ENCODE data around the gene SBNO1. TPM values are rescaled to one million over a fixed set of nuclear protein-coding genes. Genes with fewer than 3 reads are reported as not detected.

Gene SBNO1
- total and polyA plus RNA-seq, 2 experiments from 2014 or later, result 17.6 to 23.6 TPM

DNA sequence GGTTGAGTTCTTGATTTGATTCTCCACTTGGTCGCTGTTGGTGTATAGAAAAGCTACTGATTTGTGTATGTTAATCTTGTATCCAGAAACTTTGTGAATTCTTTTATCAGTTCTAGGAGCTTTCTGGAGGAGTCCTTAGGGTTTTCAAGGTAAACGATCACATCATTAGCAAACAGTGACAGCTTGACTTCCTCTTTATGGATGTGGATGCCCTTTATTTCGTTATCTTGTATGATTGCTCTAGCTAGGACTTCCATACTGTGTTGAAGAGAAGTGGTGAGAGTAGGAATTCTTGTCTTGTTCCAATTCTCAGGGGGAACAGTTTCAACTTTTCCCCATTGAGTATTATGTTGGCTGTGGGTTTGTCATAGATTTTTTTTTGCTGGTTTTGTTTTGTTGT, 119.0 kb downstream of the SBNO1 start:
- Histone ChIP-seq H3K36me3 (ENCODE audit: low read depth) (no peaks in the 10 kb centered on the region; the same call in 1 of the 2 replicates), H3K79me2 (ENCODE audit: insufficient read depth) (peaks cover 60% of the 10 kb centered on the region), H3K9ac (no peak overlapping the region), H3K4me1 (ENCODE audit: insufficient read depth) (no peaks in the 10 kb centered on the region), H3K9me3 (ENCODE audit: low read depth) (no peaks in the 10 kb centered on the region), H2AFZ (no peak overlapping the region), H3K27ac (no peak overlapping the region), H3K9me2 (ENCODE audit: insufficient read depth) (no peaks in the 10 kb centered on the region), H3K4me3 (no peak overlapping the region), H3K4me2 (ENCODE audit: unreplicated experiment) (no peak overlapping the region), H4K20me1 (ENCODE audit: insufficient read depth) (no peaks in the 10 kb centered on the region), H3K27me3 (replicated peaks; ENCODE audit: insufficient read depth) (no peaks in the 10 kb centered on the region), H3F3A (ENCODE audit: insufficient read depth) (no peaks in the 10 kb centered on the region; the same call in 1 of the 2 replicates)
- in situ Hi-C loops (cut with MboI), result loop anchor here (25.0 kb wide), 1 partner anchor 383 kb away; no protein-coding TSS in a partner anchor
- DNase-seq, result no peak
- TF ChIP-seq EZH2 (IDR thresholded peaks at IDR 0.05; ENCODE audit: insufficient read depth, poor library complexity, severe bottlenecking) (no peak), EZH2phosphoT487 (IDR thresholded peaks at IDR 0.05; ENCODE audit: insufficient read depth, low read depth) (no peak)
- 95 to 98% methylated on average over 3 of the region's 3 CpGs for WGBS, 2 experiments (ENCODE audit: low coverage in 1 of 2, low lambda C conversion rate in 2 of 2, missing lambda C conversion rate in 2 of 2)

- no peak for DNase-seq
- no peaks in the 10 kb centered on the region; the same call in 1 of the 2 replicates for H3K36me3 ChIP-seq (ENCODE audit: low read depth)
- TF ChIP-seq EZH2 (IDR thresholded peaks at IDR 0.05; ENCODE audit: insufficient read depth, poor library complexity, severe bottlenecking), result no peak
- no peak for TF ChIP-seq EZH2phosphoT487 (IDR thresholded peaks at IDR 0.05; ENCODE audit: insufficient read depth, low read depth)
- no peak overlapping the region for H3K4me3 ChIP-seq
- no peak overlapping the region for H3K9ac ChIP-seq
- H3K4me2 ChIP-seq (ENCODE audit: unreplicated experiment), result no peak overlapping the region
- H3F3A ChIP-seq (ENCODE audit: insufficient read depth), result no peaks in the 10 kb centered on the region; the same call in 1 of the 2 replicates
- no peaks in the 10 kb centered on the region for H3K9me2 ChIP-seq (ENCODE audit: insufficient read depth)
- H3K79me2 ChIP-seq (ENCODE audit: insufficient read depth), result peaks cover 51% of the 10 kb centered on the region
- 70 to 74% methylated on average over 7 of the region's 7 CpGs for WGBS, 2 experiments (ENCODE audit: low coverage in 1 of 2, low lambda C conversion rate in 2 of 2, missing lambda C conversion rate in 2 of 2)
- H3K27me3 ChIP-seq (replicated peaks; ENCODE audit: insufficient read depth), result no peaks in the 10 kb centered on the region
- H4K20me1 ChIP-seq (ENCODE audit: insufficient read depth), result no peaks in the 10 kb centered on the region
- H3K27ac ChIP-seq, result no peak overlapping the region
- no peak overlapping the region for H2AFZ ChIP-seq
- H3K9me3 ChIP-seq (ENCODE audit: low read depth), result no peaks in the 10 kb centered on the region
- no peaks in the 10 kb centered on the region for H3K4me1 ChIP-seq (ENCODE audit: insufficient read depth)
- in situ Hi-C loops (cut with MboI), result loop anchor here (25.0 kb wide), 1 partner anchor 381 kb away; no protein-coding TSS in a partner anchor
These were observed 120.9 kb downstream of the SBNO1 start for GRCh38 chr12:123243671-123244262.

DNA sequence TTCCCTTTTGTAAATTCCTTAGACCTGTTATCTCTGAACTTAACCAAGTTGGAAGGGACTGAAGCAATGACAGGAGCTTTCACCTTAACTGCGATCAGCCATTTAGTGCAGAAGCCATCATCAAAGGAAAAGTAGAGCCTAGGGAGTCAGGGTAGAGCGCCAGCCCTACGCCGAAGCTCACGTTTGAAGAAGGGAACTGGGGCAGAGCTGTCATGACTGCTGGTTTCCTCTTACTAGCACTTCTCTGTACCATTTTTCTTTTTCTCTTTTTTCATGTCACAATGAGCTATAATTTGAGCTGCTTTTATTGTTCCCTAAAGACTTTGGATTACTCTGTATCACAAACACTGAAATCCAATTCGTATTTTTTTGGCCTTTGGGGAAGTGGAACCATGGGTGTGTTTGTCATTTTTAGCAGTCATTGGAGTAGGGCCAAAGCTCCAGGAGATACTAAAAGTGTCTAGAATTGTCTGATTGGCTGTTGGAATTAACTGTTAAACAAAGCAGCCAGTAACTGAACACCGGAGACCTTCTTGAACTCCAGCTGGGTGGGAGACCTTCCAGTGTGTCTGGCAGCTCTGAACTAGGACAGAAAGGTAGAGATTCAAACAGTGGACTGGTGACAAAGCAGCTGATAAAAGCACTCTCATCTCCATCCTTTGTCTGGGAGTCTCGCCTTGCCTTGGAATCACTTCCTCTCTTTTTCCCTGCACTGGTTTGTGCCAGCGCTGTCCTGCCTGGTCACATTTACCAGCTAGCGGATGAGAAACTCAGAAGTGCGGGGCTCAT, 122.3 kb downstream of the SBNO1 start:
- no peak overlapping the region for H3K4me3 ChIP-seq
- no peaks in the 10 kb centered on the region for H4K20me1 ChIP-seq (ENCODE audit: insufficient read depth)
- H3F3A ChIP-seq (ENCODE audit: insufficient read depth), result peaks cover 6% of the 10 kb centered on the region; the same call in 1 of the 2 replicates
- peaks cover 5% of the 10 kb centered on the region; the same call in 1 of the 2 replicates for H3K4me1 ChIP-seq (ENCODE audit: insufficient read depth)
- in situ Hi-C loops (cut with MboI), result loop anchor here (25.0 kb wide), 1 partner anchor 380 kb away; no protein-coding TSS in a partner anchor
- no peak for DNase-seq
- 50 to 57% methylated on average over 11 of the region's 11 CpGs for WGBS, 2 experiments (ENCODE audit: low coverage in 1 of 2, low lambda C conversion rate in 2 of 2, missing lambda C conversion rate in 2 of 2)
- TF ChIP-seq EZH2phosphoT487 (IDR thresholded peaks at IDR 0.05; ENCODE audit: insufficient read depth, low read depth) (no peak), EZH2 (IDR thresholded peaks at IDR 0.05; ENCODE audit: insufficient read depth, poor library complexity, severe bottlenecking) (no peak)
- H3K27ac ChIP-seq, result no peak overlapping the region
- no peaks in the 10 kb centered on the region for H3K27me3 ChIP-seq (replicated peaks; ENCODE audit: insufficient read depth)
- no peaks in the 10 kb centered on the region for H3K9me3 ChIP-seq (ENCODE audit: low read depth)
- H3K9me2 ChIP-seq (ENCODE audit: insufficient read depth), result no peaks in the 10 kb centered on the region
- peaks cover 43% of the 10 kb centered on the region for H3K79me2 ChIP-seq (ENCODE audit: insufficient read depth)
- H2AFZ ChIP-seq, result no peak overlapping the region
- H3K9ac ChIP-seq, result no peak overlapping the region
- H3K36me3 ChIP-seq (ENCODE audit: low read depth), result no peaks in the 10 kb centered on the region
- H3K4me2 ChIP-seq (ENCODE audit: unreplicated experiment), result no peak overlapping the region

Small RNAs within 50 kb of the gene (small RNA-seq; reads per million reads assigned to genes)
- gene RF00019 (ENCODE audit: low read depth, low replicate concordance) (not detected), gene RNA5SP375 (ENCODE audit: low read depth, low replicate concordance) (not detected)

Other genes starting within 250 kb of the SBNO1 start
- 2.0 and 2.1 TPM in 2 replicates for gene PITPNM2, start 213.8 kb downstream of the SBNO1 start, total RNA-seq (2014; rRNA removed; shearing (Covaris generic))
- gene PITPNM2, start 213.8 kb downstream of the SBNO1 start, polyA plus RNA-seq (2016; fragmentation: Nextera tagmentation; extraction: Ambion mirVana), result 0.37 and 0.63 TPM in 2 replicates
- 26.6 and 51.6 TPM in 2 replicates for gene MPHOSPH9, start 131.7 kb downstream of the SBNO1 start, total RNA-seq (2014; rRNA removed; shearing (Covaris generic))
- gene MPHOSPH9, start 131.7 kb downstream of the SBNO1 start, polyA plus RNA-seq (2016; fragmentation: Nextera tagmentation; extraction: Ambion mirVana), result 11.3 and 18.0 TPM in 2 replicates
- 3.7 and 7.5 TPM in 2 replicates for gene MTRFR, start 131.4 kb downstream of the SBNO1 start, total RNA-seq (2014; rRNA removed; shearing (Covaris generic))
- gene MTRFR, start 131.4 kb downstream of the SBNO1 start, polyA plus RNA-seq (2016; fragmentation: Nextera tagmentation; extraction: Ambion mirVana), result 21.3 and 22.9 TPM in 2 replicates
- gene CDK2AP1, start 93.0 kb downstream of the SBNO1 start, total RNA-seq (2014; rRNA removed; shearing (Covaris generic)), result 425 and 481 TPM in 2 replicates
- gene CDK2AP1, start 93.0 kb downstream of the SBNO1 start, polyA plus RNA-seq (2016; fragmentation: Nextera tagmentation; extraction: Ambion mirVana), result 91.0 and 95.0 TPM in 2 replicates
- gene KMT5A, start 19.3 kb upstream of the SBNO1 start, total RNA-seq (2014; rRNA removed; shearing (Covaris generic)), result 53.6 and 78.6 TPM in 2 replicates
- gene KMT5A, start 19.3 kb upstream of the SBNO1 start, polyA plus RNA-seq (2016; fragmentation: Nextera tagmentation; extraction: Ambion mirVana), result 20.6 and 21.3 TPM in 2 replicates
- 2.5 and 2.8 TPM in 2 replicates for gene RILPL2, start 71.8 kb upstream of the SBNO1 start, total RNA-seq (2014; rRNA removed; shearing (Covaris generic))
- 4.1 and 4.4 TPM in 2 replicates for gene RILPL2, start 71.8 kb upstream of the SBNO1 start, polyA plus RNA-seq (2016; fragmentation: Nextera tagmentation; extraction: Ambion mirVana)
- 9.8 and 19.0 TPM in 2 replicates for gene SNRNP35, start 93.3 kb upstream of the SBNO1 start, total RNA-seq (2014; rRNA removed; shearing (Covaris generic))
- 17.6 and 20.0 TPM in 2 replicates for gene SNRNP35, start 93.3 kb upstream of the SBNO1 start, polyA plus RNA-seq (2016; fragmentation: Nextera tagmentation; extraction: Ambion mirVana)
- 16.6 and 29.8 TPM in 2 replicates for gene RILPL1, start 168.9 kb upstream of the SBNO1 start, total RNA-seq (2014; rRNA removed; shearing (Covaris generic))
- gene RILPL1, start 168.9 kb upstream of the SBNO1 start, polyA plus RNA-seq (2016; fragmentation: Nextera tagmentation; extraction: Ambion mirVana), result 2.9 and 3.6 TPM in 2 replicates
- gene TMED2, start 219.7 kb upstream of the SBNO1 start, total RNA-seq (2014; rRNA removed; shearing (Covaris generic)), result 440 and 494 TPM in 2 replicates
- 560 and 574 TPM in 2 replicates for gene TMED2, start 219.7 kb upstream of the SBNO1 start, polyA plus RNA-seq (2016; fragmentation: Nextera tagmentation; extraction: Ambion mirVana)
- 10.5 and 20.4 TPM in 2 replicates for gene DDX55, start 237.3 kb upstream of the SBNO1 start, total RNA-seq (2014; rRNA removed; shearing (Covaris generic))
- gene DDX55, start 237.3 kb upstream of the SBNO1 start, polyA plus RNA-seq (2016; fragmentation: Nextera tagmentation; extraction: Ambion mirVana), result 13.6 and 16.5 TPM in 2 replicates